KG1 (cell line): ENCODE data around the gene IL15.

Source experiments
- DNase-seq: peaks from one replicate; lab custom pipeline; 2025; lab: John Stamatoyannopoulos, UW

IL15 gene

GRCh38 chr4:141771889-141772830, 135.8 kb downstream of the IL15 start:
- no peak for DNase-seq

- DNase-seq, result no peak
These were observed 136.5 kb downstream of the IL15 start for GRCh38 chr4:141772838-141773237.

GRCh38 chr4:141782205-141782604, 145.8 kb downstream of the IL15 start:
- no peak for DNase-seq
